GM18873 (cell line): ENCODE results near the gene TSHZ2.
"Not testable (repeated sequence)": the region's sequence is repeated elsewhere in the genome, so short reads cannot be mapped to it uniquely, and the experiment has no call there.

Source experiments
- ATAC-seq: cut with Tn5 transposase; IDR thresholded peaks from one replicate; pipeline ENCODE4 v1.9.1; 2021; ENCODE audit warnings: mild to moderate bottlenecking, moderate library complexity, moderate number of reproducible peaks; ENCODE audit not compliant: unreplicated experiment, low FRiP score

Gene TSHZ2

DNA sequence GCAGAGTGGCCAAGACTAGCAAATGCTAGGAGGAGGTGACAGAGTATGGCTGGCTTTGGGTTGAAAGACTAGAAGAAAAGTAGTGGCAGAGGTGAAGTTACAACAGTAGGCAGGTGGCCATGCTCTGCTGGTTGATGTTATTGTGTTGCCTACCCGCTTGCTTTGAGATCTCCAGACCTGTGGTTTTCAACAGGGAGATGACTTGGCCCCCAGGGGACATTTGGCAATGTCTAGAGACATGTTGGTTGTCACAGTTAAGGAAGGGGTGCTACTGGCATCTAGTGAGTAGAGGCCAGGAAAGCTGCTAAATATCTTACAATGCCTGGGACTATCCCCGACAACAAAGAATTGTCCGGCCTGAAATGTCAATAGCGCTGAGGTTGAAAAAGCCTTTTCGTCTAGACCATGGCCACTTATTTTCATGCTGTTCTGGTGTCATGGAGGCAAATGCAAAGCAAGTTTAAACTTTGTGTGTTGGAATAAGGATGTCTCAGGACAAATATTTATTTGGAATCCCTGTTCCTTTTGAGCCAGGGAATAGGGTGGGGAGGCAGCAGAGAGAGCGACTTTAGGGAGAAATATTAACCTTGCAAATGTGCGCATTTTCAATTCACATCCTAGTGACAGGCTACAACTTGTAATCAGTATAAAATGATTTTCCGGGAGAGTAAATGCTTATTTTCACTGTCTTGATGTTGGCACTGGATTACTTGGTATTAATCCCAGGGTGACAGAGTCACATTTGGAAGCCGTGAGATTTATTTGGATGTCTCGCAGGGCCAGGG, 417.6 kb downstream of the TSHZ2 start:
- no peak for ATAC-seq

DNA sequence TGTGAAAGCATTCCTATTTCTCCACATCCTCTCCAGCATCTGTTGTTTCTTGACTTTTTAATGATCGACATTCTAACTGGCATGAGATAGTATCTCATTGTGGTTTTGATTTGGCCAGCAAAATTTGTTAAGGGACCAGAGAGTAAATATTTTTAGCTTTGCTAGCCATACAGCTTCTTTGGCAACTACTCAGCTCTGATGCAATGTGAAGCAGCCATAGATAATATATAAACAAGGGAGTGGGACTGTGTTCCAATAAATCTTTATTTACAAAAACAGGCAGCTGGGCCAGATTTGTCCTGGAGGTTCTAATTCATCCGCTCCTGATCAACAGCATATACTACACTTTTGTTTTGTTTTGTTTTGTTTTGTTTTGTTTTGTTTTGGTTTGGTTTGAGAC, 418.6 kb downstream of the TSHZ2 start:
- ATAC-seq = no peak

DNA sequence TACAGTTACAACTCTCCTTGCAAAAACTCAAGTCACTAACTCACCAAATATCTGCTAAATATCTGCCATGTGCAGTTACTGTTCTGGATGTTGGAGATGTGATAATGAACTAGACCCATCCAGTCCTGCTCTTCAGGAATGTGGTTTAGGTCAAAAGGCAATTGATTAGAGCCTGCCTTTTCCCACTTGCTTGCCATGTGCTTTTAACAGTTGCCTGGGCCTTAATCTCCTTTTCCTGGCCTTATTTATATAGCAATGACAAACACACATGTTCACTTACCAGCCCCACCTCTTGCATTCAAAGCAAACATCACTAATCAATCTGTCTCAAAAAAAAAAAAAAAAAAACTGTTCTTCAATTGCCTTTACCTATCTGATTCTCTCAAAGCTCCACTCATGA, 422.3 kb downstream of the TSHZ2 start:
- no peak for ATAC-seq

DNA sequence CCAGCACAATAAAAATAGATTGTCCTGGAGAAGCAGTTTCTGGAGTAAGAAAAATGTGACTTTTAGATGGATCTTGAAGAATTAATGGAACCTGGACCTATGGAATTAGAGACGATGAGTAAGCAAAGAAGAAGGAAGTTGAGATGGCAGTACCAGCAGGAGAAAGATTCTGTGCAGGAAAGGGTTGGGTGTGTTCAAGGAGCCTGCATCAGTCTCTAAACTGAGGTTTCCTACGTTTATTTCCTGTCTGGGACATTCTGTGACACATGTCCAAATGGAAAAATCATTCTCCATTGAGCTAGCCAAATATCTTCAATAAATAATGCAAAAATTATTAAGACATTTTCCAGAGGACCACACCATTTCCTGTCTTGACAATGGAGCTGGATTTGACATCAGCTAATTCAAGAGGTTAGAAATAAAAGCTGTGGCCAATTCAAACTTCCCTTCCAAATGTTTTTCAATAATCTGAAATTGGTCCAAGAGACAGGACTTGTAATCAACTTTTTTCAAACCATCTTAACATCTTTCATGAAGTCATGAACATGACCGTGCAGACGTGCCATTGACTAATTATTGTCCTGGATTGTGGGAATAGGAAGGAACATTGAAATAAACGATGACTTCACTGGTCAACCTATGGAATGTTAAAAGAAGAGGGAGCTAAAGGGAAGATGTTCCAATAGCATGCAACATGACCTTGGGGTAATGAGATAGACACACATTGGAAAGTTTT, 423.2 kb downstream of the TSHZ2 start:
- ATAC-seq = no peak

DNA sequence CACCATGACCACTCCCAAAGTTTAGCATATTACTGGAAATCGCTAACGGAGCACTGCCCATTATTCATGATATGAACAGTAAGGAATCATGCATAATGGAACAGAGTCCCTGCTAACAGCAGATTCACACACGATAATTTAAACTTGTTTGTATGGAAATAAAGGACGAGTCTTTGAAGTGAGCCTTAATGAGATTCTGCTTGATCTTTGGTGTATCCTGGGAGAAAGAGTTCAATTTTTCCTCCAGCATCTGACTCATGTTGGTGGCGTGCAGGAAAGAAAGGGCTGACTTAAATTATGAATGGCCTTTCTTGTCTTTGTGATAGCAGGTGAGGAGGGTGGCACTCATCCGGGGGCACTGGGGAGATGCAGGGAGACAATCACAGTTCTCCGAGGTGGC, 426.9 kb downstream of the TSHZ2 start:
- no peak for ATAC-seq

DNA sequence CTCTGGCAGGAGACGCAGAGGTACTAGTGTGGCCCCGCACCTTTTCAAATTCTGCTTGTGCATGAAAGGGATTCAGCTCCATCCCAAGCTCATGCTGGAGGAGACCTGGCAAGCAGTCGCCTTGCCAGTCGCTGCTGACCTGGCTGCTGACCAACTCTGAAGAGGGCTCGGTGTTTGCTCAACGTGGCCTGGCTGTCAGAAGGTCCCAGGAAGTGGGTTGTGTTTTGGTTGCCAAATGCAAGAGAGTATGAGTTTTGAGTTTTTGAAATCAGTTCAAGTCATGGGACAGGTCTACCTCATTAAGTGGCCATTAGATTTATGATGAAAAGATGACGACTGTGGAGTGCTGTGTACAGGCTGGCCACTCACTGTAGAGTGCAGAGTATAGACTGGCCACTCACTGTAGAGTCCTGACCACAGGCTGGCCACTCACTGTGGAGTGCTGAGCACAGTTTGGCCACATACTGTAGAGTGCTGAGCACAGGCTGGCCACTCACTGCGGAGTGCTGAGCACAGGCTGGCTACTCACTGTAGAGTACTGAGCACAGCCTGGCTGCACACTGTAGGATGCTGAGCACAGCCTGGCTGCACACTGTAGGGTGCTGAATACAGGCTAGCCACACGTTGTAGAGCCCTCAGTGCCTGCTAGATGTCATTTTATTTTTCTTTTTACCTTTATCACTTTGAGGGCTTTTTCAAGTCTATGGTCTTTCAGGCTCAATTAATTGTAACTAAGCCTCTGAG, 427.6 kb downstream of the TSHZ2 start:
- no peak for ATAC-seq

DNA sequence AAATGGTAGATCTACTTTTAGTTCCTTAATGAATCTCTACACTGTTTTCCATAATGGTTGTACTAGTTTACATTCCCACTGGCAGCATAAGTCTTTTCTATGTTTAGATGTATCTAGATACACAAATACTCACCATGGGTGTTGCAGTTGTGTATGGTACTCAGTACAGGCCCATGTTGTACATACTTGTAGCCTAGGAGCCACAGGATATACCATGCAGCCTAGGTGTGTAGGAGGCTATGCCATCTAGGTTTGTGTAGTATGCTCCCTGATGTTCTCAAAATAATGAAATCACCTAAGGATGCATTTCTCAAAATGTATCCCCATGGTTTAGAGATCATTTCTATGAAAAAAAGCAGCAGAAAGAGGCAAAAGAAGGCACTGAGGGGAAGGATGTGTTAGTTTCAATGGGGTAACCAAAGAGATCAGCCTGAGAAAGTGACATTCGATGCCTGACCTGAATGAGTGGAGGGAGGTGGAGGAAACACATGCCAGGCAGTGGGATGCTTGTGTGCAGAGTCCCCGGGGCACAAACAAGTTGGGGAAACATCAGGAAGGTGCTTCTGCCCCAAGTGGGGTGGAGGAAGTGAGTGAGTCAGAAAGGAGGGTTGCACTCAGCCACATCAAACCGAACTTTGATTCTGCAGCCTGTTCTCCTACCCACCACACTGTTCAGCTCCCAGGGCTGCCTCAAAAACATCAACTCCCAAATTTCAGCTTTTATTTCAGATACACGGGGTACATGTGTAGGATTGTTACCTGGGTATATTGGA, 430.3 kb downstream of the TSHZ2 start:
- no peak for ATAC-seq

DNA sequence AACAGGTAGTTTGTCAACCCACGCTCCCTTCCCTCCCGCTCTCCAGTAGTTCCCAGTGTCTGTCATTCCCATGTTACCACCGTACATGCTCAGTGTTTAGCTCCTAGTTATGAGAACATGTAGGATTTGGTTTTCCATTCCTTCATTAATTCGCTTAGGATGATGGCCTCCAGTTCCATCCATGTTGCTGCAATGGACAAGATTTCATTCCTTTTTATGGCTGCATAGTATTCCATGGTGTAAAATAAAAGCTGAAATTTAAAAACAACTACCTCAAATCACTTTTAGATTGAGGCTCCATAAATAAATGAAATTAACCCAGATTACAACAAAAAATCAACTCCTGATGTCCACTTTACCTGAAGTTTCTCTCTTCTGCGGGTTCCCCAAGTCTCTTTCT, 430.9 kb downstream of the TSHZ2 start:
- ATAC-seq = no peak

DNA sequence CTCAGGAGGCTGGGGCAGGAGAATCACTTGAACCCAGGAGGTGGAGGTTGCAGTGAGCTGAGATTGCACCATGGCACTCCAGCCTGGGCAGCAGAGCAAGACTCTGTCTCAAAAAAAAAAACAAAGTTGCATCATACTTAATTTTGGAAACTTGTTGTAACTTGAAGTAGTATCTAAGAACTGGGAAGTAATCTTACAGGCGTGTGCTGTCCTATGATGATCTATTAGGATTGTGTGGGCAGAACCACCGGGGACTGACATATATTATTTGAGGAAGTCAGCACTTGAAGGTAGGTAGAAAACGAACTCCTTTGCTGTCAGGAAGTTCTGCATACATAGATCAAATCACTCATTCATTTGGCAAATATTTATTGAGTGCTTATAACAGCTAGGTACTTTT, 433.0 kb downstream of the TSHZ2 start:
- ATAC-seq = no peak

DNA sequence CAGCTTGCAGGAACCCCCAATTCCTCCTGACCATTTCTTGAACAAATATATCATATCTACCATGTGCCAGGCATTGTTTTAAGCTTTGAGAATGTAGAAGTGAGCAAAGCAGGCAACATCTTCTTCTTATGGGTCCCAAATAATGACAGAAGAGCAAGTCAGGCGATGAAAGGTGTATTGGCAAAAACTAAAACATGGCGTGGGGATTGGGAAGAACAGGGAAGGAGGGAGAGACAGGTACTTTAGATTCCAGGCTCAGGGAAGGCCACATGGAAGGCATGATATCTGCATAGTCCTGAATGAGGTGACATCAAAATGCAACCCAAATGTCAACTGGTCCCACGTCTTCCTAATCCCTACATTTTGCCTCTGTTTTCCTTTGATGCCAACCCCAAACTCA, 434.4 kb downstream of the TSHZ2 start:
- no peak for ATAC-seq

DNA sequence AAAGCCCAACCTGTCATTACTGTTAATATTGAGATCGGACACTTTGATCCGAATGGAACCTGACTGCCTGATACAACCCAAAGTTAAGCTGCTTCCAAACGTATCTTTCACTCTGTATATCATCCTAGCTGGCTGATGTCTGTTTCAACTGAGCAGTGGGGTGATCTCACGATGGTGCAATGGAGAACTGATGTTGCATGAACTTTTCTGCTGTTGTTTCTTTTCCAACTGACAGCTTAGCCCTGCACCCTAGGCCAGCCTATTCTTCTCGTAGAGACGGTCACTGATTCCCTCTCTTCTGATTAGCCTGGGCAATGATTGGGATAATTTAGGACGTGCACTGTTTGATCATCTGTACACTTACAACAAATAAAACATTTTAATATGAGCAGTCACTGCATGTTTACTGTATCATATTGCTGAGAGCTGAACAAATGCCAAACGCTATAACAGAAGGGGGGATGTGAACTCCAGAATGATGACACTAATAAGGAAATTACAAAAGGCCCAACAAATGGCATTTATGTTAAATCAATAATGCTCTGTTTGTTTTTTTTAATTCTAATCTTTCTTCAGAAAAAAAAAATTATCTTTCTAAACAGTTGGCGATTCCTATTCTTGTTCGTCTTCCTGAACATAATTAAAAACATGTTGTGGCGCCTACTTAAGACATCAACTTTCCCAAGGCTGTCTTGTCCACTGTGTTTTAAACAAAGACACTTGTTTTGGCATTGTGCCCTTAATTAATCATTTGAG, 436.7 kb downstream of the TSHZ2 start:
- ATAC-seq = no peak

DNA sequence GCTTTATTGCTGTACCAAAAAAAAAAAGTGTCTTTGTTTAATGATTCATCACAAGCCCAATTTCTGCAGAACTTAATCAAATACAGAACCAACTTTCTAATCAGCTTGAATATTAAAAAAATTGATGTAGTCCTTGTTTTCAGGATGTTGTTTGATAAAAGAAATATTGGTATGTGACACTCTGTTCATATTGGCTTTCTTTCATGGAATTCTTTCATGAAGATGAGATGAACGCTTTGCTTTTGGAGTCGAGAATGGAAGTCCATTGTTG, 437.2 kb downstream of the TSHZ2 start:
- no peak for ATAC-seq

DNA sequence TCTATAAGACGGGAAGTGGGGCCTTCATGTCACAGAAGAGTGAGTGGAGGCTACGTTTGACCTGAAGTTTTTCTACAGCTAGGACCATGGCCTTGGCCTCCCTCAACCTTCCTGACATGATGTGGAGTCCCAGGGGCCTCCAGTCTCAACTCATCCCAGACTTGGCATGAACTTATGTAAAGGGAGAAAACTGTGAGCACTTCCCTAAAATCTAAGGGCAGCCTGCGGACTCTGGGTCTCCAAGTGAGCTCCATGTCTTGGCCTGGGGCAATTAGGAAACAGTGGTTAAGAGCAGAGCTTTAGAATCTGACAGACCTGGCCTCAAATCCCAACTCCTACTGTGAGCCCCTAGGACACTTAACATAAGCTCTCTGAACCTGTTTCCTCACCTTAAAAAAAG, 439.0 kb downstream of the TSHZ2 start:
- ATAC-seq = no peak

DNA sequence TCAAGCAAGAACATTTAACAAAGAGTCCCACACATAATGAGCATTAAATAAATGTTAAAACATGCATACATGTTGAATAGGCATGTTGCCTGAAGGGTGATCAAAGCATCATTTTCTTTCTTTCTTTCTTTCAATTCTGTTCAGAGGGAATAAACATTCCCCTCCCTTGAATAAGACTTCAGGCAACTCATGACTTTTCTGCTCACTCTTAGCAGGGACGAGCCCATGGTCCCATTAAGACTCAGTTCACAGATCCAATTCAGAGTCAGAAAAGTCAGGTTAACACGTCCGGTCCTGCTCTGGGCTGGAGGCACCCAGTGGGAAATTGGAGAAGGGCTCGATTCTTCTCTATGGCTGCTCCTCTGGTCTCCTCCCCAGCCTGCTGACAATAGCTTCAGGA, 439.7 kb downstream of the TSHZ2 start:
- ATAC-seq = no peak

DNA sequence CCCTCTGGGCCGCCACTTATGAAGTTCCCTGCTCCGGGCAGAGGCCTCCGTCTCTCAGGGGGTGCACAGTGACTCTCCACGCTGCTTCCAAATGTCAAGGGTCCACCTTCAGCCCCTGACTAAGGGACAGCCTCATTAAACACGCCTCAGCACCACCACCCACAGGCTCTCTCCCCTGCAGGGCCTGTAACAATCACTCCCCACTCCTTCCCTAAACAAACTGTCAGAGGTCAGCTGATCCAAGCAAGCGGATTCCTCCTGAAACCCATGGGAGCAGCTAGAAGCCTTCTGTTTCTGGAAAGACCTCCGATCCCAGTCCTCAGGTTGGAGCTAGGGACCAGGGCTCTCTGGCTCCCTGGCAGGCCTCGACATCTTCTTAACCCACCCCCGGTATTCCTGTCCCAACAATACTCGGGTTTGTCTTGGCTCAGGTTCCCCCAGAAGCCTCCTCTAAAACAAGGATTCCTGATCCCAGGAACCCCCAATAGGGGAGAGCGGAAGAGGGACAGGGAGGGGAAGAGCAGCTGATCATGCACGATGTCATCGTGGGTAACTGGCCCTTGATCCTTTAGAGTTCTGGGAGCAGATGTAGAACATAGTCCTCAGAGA, 440.5 kb downstream of the TSHZ2 start:
- no peak for ATAC-seq

DNA sequence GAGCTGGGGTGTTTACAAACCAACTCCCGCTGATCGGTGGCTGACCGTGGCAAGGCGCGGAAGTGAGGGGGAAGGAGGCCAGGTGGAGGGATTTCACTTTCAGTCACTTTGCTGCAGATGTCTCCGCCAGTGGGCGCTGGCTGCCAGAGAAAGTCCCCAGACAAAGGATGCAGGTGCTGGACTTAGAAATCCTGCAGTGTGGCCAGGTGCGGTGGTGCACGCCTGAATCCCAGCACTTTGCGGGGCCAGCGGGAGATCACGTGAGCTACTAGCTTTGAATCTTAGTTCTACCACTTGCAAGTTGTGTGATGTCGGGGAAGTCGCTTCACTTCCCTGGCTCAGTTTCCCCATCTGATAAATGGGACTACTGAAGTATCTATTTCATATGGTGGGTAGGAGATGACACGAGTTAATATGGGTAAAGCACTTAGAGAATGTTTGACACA, 441.1 kb downstream of the TSHZ2 start:
- ATAC-seq = peak; percentile 81

DNA sequence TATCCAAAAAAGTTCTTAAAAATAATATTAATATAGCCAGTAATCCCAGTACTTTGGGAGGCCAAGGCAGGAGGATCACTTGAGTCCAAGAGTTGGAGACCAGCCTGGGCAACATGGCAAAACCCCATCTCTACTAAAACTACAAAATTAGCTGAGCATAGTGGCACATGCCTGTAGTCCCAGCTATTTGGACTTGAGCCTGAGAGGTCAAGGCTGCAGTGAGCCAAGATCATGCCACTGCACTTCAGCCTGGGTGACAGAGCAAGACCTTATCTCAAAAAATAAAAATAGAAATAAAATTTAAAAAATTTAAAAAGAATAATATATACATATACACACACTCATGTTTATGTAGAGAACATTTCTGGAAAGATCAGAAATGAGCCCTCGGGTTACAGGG, 441.7 kb downstream of the TSHZ2 start:
- not testable (repeated sequence) for ATAC-seq

DNA sequence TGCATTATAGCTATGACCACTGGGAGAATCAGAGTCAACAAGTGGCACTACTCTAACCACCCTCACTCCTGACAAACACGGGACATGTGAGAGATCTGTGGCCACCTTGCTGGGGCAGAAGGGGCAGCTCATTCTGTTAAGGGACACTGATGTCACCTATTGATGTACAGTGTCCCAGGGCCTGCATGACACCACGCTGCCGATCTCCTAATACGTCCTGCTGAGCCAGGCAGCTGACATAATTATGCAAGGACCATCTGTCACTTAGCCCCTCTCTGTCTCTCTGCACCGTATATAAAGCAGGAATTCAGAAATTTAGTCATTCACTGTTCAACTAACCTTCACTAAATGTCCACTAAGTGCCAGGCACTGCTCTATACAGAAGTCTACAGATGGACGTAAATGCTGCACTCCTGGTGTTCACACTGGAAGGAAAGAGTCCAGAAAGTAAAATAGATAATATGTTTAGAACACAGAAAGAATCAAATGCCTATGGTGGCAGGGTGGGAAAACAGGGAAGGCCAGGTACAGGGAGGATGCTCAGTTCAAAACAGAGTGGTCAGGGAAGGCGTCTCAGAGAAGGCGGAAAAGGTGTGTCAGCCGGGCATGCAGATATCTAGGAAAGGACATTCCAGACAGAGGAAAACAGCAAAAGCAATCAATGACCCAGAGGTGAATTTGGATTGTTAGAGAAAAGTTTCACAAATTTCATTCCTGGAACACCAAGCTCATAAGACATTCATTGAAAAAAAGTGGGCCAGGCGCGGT, 447.7 kb downstream of the TSHZ2 start:
- ATAC-seq = no peak

DNA sequence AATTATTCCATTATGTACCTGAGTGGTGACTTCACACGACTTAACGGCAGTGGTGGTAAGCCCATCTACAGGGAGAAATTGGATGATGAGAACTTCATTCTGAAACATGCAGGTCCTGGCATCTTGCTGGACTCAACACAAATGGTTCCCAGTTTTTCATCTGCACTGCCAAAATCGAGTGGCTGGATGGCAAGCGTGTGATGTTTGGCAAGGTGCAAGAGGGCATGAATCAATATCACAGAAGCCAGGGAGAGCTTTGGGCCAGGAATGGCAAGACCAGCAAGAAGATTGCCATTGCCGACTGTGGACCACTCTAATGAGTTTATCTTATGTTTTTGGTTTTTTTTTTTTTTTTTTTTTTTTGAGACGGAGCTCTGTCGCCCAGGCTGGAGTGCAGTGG, 449.2 kb downstream of the TSHZ2 start:
- ATAC-seq = no peak
